GM10847 (cell line): ENCODE measurements around the gene NCOA1.

Experiments
- POLR2A ChIP-seq: IDR thresholded peaks from 2 replicates; pipeline ENCODE4 v1.6.1; 2011; ENCODE audit not compliant: insufficient read length; ENCODE audit errors: extremely low read depth

The NCOA1 gene

DNA sequence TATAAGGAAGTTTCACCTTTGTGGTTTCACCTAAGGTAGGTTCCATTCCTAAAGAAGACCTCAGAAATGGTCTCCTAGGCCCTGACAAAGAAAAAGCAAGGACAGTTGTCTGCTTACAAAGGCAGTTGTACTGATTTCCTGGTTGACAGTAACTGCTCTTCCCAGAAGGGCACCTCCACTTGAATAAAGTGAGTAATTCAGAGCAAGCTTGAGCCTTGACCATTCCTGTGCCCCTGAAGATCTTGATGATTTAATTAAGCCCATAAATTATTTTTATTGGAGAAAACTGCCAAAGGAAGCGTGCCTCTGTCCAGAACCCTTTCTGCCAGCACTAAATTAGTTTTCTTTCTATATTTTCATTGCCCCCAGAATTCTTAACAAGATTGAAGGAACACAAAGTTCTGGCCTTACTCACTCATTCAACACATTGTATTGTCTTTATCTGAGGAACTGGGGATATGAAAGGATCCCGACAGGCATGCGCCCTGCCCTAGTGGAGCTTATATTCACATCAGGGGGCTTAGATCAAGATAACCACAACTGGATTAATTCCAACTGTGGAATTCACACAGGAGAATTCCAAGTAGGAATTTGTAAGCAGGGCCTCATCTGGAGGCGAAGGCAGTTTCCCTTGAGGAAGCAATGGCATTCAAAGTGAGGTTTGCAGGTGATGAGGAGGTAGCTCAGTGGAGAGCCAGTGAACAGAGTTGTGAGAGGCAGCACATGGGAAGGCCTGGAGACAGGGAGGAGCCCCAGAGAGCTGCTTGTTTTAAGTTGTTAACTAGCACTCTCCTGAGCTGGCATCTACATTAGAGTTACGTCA, 280.9 kb downstream of the NCOA1 start:
- TF ChIP-seq POLR2A, result no peak

GRCh38 chr2:24774373-24774772, 283.3 kb downstream of the NCOA1 start:
- no peak for TF ChIP-seq POLR2A

DNA sequence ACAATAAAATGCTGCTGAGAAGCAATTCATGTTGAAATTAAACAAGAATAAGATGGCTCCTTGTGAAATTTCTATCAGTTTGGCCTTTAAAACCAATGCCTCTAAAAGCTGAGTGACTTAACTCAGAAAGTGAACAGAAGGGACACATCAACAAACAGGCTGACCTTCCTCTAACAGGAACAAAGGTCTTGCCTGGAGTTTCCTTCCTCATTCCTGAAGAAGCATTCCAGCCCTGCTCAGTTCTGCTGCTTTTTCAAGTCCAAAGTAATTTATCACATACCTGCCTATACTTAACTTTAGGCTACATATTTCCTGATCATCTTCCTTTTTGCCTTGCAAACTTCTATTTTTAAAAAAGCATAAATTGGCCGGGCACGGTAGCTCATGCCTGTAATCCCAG, 288.1 kb downstream of the NCOA1 start:
- TF ChIP-seq POLR2A, result no peak

GRCh38 chr2:24783641-24784040, 292.6 kb downstream of the NCOA1 start:
- TF ChIP-seq POLR2A, result no peak

DNA sequence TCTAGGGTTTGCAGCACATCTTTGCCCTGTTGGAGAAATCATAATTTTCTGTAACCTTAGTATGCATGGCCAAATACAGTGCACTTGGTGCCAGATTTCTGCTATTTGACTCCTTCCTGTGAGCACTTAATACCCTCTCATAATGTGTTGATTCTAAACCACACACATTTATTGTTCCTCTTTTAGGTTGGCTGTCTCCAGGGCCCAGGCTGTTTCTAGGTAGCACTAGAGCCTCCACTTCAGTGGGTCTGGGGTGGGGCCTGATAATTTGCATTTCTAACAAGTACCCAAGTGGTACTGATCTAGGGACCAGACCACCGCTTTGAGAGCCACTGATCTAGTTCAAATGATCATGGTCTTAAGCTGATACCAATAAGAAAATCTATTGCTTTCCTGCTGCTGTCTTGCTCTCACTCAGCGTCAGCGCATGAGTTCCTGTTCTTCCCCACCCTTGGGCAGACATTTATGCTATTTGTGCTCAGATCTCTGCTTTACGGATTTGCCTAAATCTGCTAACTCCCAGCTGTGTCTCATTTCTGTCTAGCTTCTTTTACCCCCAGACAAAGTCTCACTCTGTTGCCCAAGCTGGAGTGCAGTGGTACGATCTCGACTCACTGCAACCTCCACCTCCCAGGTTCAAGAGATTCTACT, 294.7 kb downstream of the NCOA1 start:
- TF ChIP-seq POLR2A, result no peak

DNA sequence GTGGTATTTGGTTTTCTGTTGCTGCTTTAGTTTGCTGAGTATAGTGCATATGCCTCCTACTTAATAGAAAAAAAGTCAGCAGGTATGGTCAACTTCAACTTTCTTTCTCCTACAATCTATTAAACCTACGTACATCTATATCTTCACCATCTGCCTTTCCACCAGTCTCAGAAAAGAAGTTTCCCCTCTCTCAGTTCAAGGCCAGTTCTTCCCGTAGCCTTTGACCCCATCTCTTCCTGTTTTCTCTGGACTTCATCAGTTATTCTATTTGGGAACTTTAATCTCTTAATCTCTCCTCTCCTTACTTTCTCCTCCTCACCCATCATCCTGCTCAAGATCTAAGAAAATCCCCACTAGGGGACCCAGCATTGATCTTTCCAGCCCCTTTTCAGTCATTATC, 296.5 kb downstream of the NCOA1 start:
- no peak for TF ChIP-seq POLR2A

DNA sequence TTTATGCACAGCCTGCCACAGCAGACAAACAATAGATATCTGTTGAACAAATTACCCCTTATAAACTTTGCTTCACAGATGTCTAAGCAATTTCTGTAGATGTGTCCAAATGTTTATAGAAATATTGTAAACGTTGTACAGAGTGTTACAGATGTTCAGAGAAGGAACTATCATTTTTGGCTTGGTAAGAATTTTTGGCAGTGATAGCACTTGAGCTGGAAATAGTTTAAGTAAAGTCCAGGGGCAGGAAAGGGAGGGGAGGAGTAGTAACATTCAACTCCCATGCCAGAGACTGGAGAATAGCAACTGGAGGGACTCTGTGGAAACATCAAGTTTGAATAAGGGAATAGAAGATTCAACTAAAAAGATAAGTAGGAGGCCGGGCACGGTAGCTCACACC, 297.8 kb downstream of the NCOA1 start:
- no peak for TF ChIP-seq POLR2A

GRCh38 chr2:24791452-24791851, 300.4 kb downstream of the NCOA1 start:
- TF ChIP-seq POLR2A, result no peak

DNA sequence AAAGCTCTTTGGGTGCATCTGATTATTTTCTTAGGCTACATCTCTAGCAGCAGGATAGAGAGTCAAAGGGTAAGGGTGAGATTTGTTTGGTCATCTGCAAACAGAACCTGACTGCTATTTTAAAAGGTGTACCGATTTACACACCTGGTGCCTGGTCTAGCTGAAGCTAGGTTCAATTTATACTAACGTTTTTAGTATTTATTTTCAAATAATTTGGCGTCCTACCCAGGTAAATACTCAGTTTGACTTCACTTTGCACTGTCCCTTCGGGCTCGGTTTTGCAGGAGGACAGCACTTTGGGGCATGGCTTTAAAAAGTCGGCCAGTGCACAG, 301.5 kb downstream of the NCOA1 start:
- no peak for TF ChIP-seq POLR2A

- peak; percentile 70 for TF ChIP-seq POLR2A
Observed at GRCh38 chr2:24792874-24793760, 302.1 kb downstream of the NCOA1 start, which contains the start of the genes CENPO and PTRHD1. Gene CENPO, plus strand, starts transcription at chr2:24793425. Its CDS starts 495 bp downstream, at chr2:24793920. Gene PTRHD1, minus strand, starts transcription at chr2:24793391. Its CDS starts 14 bp downstream, at chr2:24793377.

DNA sequence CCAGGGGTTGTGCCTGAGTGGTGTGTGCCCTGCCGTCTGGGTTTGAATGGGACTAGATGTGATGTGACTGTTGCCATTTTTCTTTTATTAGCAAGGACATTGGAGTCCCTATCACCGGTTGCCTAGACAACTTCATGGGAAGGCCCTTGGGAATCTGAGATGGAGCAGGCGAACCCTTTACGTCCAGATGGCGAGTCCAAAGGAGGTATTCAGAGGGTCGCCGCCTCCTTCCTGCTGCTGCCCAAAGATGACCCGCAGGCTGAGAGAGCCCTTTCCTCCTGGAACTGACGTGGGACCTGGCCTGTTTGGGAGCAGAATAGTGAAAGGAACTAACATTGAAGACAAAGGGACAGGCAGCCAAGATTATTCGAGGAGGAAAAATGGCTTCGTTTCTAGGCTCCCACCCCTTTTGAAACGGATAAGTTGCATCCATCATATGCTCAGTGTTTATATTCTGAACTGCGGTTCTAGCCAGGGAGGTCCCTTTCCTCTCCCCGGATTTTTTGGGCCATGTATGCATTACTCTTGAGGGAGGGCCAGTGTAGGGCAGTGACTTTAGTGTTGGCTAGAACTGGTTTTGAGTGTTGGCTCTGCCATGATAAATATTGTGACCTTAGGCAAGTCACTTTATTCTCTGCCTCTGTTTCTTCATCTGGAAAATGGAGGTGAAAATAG, 302.8 kb downstream of the NCOA1 start:
- no peak for TF ChIP-seq POLR2A

DNA sequence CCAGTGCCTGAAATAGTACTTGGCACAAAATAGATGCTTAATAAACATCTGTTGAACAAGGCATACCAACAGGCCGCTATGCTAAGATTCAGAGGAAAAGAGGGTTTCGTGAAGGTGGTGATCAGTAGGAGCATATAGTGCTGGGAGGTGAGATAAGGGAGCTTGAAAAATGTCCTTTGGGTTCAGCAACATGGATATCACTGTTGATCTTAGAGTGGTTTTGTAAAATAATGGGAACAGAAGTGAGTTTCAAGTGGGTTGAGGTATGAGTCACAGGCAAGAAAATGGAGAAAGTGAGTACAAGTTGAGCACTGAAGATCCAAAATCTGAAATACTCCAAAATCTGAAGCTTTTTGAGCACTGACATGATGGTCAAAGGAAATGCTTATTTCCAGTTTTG, 306.6 kb downstream of the NCOA1 start:
- no peak for TF ChIP-seq POLR2A

DNA sequence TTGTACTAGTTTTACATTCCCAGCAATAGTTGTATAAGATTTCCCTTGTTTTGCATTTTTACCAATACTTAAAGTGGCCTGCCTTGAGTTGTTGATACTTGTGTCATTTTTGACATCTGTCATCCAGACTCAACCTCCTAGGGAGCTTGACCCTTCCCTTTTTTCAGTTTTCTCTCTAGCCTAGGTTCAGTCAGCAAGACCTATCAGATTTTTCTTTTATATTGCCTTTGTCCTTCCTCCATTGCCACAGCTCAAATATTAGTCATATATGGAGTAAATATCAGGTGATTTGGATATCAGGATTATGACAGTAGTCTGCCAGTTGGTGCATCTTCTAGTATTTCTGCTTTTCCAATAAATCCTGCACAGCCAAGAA, 315.6 kb downstream of the NCOA1 start:
- no peak for TF ChIP-seq POLR2A

DNA sequence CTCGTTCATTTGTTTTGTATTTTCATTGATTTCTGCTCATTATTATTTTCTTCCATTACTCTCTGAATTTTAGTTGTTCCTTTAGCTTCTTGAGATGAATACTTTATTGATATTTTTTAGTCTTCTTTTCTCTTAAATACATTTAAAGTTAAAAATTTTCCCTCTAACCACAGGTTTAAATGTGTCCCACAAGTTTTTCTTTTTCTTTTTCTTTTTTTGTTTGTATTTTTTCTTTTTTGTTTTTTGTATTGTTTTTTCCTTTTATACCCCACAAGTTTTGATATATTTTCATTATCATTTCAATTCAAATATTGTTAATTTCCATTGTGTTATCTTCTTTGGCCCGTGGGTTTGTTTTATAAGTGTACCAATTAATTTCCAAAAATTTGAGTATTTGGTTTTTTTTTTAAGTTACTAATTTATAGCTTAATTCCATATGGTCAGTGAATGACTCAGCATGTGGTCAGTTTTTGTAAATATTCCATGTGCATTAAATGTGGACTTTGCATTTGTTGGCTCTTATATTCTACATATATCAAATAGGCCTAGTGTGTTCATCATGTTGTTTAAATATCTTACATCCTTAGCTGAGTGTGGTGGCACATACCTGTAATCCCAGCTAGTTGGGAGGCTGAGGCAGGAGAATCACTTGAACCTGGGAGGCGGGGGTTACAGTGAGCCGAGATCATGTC, 318.4 kb downstream of the NCOA1 start:
- no peak for TF ChIP-seq POLR2A
